ENCODE results near the gene DIDO1.

Gene DIDO1

DNA sequence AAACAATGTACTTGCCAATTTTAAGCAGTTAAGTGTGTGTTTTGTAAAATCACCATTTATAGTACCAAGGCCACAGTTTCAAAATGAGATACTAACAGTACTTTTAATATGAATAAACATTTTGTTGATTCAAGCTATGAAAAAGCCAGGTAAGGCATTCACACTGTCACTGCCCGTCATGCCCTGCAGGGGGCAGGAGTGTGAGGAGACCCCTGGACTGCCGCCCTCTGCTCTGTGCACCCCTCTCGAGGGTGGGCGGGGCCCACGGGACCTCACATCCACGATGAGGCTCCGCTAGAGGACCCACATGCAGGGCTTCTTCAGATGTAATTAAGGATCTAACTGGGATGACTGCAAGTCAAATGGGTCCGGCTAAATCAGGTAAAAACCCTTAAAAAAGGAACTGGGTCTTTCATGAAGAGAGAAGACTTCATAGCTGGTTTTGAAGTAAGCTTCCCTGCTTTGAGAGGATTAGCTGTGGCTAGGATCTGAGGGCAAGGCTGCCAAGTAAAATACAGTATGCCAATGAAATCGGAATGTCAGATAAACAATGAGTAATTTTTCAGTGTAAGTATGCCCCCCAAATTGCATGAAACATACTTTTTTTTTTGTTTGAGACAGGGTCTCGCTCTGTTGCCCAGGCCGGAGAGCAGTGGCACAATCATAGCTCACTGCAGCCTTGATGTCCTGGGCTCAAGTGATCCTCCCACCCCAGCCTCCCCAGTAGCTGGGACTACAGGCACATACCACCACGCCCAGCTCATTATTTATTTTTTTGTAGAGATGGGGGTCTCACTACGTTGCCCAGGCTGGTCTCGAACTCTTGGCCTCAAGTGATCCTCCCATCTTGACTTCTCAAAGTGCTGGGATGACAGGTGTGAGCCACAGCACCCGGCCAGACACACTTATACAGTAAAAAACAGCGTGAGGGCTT lies 18.7 kb downstream of the DIDO1 start:
- no peak for DNase-seq

DNA sequence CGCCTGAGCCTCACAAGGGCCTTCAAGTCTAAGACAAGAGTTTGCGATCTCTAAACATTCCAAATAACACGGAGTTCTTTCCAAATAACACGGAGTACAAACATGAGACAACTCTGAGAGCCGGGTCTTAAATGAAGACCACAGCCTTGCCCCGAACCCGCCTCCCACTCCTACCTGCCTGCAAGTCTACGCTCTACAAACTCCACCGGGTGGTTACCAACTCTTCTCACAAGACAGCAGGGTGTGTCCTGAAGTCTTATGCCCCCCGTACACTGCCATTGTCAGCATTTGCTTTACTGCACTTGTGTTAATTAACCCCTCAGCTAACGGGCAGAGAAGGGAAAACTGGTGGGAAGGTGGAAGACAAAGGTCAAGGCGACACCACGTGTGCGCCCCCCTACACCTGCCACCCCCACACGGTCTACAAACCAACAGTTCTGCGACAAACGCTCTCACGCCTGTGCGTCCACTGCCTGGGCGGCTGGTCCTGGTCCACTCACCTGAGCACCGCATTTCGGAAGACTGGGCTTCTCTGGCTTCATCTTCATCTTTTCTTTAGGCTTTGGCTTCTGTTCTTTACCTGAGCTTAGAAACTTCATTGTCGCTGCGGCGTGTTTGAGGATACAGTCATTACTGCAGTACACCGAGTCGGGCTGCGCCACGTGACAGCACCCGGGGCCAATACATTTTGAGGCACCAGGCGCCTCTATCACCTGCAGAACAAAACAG lies 19.5 kb downstream of the DIDO1 start:
- DNase-seq = no peak

DNA sequence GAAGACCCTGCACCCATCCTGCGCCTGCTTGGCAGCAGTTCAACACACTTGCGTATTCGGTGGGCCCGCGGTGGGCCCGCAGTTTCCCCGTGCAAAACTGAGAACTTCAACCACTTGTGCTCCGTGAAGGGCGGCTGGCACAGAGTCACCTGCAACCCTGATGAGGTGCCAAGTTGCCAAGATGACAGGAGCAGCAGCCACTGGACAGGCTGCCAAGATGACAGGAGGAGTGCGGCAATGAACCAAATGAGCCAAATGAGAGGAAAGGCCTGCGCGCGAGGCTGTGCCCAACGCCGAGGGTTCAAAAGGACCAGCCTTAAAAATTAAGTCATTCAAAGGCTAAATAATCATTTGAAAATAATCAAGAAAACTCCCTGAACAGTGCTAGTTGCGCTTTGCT lies 20.1 kb downstream of the DIDO1 start:
- no peak for DNase-seq

DNA sequence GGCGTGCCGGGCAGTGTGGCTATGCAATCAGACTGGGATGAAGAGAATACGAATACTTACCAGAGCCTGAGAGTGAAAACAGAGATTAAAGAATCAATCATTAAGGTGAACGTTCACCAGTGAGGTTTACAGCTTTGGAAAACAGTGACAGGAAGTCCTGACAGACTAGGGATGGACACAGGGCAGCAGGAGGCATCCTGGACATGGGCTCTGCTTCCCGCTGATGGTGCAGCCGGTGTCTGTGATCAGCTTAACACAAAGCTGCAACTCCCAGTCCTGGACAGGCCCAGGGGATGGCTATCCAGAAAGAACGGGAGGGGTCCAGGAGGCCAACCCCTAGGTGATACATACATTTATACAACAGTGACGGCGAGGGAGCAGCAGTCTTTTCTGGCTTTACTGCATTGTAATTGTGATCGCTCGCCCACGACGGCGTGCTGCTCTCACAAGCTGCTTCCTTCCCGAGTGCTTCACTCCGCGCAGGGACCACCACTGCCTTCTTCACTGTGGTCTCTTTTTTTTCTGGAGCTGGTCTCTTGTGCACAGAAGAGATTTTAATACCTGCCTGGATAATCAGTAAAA lies 20.7 kb downstream of the DIDO1 start:
- no peak for DNase-seq

DNA sequence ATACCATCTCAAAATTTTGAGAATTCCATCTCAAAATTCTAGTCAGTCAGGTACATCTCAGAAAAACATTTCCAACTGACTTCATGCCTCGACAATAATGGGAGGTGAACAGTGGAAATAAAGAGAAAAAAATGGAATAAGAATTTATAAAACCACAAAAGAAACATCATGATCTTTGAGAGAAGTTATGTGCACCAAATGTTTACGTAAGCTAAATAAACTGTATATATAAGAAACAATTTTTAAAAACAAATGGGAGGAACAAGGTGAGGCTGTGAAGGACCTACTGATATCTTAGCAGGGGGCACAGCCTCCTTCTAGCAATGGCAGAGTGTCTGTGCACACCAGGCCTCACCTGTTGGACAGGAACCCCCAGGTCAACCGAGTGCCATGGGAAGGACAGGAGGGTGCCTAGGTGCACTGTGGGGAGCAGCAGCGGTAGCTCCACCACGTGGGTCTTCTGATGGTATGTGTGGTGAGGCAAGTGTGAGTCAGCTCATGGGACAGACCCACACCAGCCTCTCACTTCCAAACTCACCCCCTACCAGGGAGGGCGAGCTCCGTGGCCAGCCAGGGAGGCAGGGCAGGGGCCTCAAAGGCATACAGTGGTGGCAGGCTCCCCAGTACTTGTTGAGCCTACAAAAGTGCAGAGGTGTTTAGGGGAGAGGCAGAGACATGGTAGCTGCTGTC lies 23.2 kb downstream of the DIDO1 start:
- DNase-seq = no peak

DNA sequence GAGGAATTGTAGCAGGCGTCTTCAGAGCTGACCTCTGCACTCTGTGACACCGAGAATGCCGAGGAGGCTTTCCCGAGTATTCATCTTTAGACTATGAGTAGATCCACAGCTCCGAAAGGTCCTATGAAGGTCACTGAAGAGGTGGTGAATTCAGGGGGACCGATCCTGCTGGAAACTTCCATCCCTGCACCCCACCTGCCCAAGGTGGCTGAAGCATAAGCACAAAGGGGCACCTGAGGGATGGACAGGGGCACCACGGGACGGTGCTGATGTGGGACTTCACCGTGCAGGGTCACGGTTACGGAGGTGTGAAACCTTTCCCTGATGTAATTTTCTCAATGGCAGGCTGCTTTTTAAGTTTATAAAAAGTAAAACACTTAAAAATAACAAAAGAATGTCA lies 24.4 kb downstream of the DIDO1 start:
- DNase-seq = no peak

DNA sequence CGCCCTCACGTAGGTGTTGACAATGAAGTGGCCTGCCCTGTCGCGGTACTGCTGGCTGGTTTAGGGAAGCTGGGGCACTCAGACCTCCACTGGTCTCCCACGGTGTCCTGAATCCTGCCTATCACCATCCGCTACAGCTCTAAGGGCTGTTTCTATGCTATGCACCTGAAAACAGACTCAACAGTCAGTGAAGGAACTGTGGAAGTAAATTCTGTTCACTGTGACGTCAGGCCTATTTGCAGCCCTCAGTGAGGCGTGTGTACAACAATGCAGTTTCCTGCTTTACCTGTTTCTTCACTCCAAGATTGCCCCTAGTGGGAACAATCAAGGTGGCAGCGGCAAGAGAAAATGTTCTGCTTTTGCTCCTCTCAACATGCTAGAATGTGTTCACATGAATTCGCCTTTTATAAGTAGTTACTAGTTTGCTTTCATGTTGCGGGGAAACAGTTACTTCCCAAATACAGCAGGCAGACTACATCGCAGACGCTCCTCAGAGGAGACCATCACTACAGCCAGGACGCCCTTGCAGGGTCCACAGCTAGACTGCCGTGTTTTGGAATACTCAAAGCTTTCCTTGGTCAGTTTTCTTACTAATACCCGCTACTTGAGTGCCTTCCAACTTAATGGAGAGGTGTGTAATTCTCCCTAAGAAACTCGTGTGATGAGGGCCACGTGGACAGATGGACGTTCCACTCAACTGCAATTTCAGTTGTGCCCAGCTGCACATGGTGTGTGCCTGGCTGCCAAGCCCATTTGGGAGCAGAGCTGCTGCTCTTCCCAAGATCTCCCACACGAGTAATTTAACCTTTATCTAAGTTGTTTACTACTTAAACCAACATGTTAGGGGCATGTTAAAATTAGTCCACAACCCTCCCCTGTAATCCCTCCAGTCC lies 25.4 kb downstream of the DIDO1 start:
- DNase-seq = peak; percentile 61

DNA sequence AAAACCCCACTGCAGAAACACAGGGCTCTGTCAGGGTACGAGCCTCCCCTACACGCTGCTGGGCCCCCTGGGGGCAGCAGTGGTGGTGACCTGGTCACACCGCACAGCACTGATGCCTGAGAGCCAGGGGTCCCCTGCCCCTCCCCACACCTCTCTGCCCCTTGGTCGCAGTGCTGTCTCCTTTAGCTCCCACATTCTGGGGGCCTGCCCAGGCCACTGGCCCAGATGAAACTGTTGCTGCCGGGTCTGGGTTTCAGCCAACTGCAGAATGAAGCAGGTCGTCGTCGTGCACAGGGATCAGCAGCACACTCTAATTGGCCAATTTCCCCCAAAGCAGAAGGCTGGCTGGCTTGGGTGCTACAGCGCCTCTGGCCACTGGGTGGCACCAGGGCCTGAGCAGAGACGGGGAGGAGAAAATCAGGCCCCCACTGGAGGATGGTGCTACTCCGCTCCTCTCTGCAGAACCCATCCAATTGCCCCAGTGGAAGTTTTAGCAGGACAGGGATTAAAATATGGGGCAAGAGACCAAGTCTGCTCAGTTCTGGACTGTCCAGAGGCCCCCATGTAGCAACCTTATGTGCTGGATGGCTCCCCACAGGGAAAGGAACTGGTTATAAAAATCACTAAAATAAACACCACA lies 26.1 kb downstream of the DIDO1 start:
- DNase-seq = peak; percentile 80

DNA sequence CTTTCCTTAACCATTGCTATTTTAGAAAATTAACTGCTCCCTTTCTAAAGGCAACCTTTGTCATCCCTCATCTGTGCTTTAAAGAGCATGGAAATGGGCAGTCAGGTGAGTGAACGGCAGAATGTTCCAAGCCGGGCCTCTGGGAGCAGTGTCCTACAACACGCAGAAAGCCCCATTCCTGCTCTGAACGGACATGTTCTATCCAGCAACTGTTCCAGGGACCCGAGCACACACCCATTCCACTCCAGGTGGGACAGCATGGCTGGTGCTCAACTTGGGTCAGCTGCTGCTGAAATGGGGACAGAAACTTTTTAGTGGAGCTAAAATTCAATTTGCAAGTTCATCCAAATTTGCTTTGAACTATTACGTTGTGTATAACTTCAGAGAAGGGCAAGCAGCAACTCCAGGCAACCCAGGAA lies 26.7 kb downstream of the DIDO1 start:
- DNase-seq = peak; percentile 36

DNA sequence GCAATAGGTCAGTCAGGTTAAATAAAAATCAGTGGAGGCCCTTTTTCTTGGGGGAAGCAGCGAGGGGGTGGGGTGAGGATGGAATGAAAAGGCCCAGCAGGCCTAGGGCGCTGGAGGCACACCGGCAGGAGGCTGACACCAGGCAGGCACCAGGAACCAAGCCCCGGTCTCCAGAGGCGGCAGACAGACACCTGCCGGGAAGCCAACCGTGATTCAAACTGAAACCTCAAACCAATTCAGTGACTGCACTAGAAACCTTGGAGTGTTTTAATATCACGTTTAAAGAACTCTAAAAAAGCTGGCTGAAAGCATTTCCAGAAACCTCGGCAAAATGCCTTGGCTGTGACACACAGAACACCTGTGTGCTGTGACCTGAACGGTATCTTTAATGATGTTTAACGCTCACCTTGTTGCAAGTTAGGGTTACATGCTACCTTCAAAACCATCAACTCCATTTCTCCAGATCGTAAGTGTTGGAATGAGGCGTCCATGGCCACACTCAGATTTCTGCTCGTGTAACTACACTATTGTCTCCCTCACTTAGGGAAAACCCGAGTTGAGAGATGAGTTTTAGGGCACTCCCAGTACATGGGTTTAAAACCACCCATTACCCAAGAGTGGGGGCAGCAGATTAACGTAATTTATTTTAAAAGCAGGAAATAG lies 27.2 kb downstream of the DIDO1 start:
- DNase-seq = no peak

DNA sequence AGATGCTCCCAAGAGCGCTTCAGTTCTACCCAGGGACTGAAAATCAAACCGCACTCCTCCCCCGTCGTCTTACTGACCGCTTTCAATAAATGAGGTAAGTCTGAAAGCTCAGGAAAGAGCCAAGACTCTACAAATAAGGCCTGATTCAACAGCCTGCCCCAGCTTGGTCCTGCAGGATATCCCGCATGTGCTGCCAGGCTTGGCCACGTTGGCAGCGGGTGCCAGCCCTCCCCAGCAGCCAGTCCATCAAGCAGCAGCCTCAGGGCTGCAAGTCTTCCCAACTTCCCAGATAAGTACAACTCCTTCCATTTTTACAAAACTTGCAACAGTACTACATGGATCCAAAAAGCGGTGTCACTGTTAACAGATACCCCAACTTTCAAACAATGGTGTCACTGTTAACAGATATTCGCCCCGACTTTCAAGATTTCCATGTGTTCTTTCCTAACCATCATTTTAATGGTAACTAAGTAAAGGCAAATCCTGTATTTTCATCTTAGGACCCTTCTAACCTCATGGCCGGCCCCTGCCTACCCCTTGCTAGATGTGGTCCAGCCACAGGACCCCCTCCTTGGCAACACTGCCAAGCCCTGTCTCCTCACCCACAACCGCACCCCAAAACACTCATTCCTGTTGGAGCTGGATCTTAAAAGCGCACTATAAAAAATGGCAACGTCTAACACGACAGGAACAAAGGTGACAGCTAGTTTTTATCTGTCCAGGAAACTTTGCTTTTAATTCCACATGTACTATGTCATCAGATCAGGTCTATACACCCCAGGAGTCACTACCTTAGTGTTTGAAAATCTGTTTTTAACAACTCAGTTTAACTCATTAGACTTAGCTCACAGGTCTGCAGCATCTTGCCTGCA lies 28.0 kb downstream of the DIDO1 start:
- no peak for DNase-seq

DNA sequence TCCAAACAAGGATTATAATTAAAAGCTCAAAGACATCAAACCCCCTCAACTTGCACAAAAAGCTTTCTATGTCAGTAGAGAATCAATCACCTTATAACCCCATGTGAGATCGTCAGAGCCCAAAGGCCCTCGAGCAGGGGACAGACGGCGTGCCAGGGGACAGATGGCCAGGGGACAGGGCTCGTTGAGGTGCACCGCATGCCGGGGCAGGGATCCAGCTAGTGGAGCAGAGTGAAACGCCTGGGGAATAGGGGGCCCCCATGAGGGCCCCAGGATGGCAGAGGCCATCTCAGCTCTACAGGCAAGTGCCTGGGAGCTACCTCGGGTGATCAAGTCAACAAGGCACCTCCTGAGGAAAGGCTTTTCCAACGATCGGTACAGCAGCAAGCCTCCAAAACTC lies 28.6 kb downstream of the DIDO1 start:
- no peak for DNase-seq

DNA sequence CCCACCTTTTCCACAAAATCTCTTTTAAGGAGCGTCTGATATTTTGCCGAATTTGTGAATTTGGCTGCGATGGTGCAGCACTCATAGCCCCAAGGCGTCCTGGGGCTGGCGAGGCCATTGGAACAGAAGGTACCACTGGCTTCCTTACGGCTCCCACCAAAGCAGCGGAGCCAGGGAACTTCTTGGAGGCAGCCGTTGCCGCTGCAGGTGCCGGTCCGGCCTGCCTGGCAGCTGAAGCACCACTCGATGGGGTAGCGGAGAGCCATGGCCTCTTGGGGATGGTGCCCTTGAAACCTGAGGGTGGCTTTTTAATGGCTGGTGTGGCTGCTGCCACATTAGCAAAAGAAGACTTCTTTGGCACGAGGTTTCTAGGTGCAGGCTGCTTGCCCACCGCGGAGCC lies 29.8 kb downstream of the DIDO1 start:
- DNase-seq = no peak

DNA sequence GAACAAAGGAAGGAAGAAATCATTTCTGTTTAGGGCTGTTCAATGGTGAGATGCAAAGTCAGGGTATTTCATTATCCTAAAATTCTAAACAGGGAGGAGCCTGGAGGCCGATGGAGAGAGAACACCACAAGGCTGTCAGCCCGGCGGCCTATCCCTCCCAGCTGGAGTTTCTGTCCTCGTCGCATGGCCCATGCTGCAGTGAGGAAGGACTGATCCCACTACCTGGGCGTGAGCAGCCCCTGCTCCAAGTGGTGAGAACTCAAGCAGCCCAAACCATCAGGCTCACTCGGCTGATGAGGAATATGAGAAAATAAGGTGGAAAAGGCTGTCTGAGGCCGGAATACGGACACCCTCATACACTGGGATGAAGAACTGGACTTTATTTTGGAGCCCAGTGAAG lies 30.8 kb downstream of the DIDO1 start:
- DNase-seq = no peak

DNA sequence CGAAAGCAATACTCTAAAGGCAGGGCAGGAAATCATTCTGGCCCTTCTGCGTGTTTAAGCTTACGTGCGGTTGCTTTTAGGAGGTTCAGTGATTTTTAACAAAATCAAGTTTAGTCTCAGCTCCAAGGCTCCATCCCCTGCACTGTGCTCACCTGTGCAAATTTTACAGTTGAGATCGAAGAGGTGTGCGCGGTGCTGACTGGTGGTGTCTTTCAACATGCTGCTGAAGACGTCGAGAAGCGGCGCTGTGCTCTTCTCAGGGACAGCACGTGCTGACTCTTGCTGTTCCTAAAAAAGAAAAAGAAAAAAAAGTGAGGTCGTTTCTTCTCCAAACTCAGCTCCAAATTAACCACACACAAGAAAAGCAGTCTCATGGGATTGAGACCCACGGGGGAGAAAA lies 32.0 kb downstream of the DIDO1 start:
- DNase-seq = no peak

DNA sequence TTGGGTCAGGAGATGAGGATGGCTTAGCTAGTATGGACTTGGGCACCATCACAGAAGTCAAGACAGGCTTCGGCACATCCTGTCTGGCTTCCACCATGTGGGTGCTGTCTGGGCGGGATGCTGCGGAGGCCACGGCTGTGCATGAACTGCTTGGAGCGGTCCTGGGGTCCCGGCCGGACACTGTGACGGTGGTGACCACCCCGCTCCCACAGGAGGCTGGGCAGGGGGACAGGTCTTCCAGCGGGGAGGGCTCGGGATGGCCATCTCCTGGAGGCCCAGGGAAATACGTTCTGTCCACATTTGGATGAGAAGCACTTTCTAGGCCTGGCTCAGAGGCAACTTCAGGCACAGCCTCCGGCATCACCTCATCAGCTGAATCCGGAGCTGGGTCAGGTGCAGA lies 32.6 kb downstream of the DIDO1 start:
- no peak for DNase-seq

DNA sequence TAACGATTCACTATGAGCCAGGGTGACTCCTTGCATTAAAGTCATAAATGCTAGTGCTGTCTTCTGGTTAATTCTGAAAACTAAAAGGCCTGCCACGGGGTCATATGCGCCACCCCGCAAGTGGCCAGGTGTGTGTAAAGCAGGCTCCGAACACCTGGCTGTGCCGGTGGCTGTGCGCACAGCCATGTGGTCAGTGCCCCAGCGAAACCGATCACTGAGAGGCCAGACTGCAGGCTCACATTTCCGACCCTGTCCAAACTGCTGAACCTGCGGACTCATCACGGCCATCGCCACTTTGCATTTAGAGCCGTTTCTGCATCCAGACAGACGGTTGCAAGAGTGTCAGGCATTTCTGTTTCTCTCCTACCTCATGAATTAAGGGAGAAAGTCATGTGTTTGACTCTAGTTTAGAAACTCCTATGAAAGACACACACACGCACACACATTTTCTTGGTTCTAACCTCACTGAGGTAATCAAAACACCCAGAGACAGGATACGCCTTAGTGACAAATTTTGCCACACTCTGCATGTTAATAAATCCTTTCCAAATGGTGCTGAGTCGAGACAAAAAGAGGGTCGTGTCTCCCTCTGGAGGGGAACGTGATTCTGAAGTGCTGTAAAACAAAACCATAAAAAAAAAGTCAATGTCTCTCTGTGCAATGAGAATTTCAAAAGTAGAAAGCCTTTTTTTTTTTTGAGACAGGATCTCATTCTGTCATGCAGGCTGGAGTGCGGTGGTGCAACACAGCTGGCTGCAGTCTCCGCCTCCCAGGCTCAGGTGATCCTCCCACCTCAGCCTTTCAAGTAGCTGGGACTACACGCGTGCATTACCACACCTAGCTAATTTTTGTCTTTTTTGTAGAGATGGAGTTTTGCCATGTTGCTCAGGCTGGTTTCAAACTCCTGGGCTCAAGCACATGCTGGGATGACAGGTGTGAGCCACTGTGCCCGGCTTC lies 33.7 kb downstream of the DIDO1 start:
- DNase-seq = no peak

DNA sequence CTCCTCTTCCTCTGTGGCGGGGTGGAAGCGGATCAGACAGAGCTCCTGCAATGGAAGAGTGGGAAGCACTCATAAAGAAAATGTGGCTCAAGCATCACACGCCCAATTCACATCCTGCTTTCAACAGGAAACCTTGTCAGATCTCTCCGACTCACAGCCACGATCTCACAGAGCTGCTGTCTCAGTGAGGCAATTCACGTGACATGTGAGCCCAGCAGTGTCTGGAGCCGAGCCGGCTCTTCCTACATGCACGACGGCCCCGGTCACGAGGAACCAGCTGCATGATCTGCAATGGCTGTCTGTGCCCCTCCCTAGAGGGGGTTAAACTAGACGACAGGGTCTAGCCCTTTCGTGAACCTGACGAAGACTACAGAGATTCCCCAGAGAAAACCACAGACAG lies 35.2 kb downstream of the DIDO1 start:
- no peak for DNase-seq

DNA sequence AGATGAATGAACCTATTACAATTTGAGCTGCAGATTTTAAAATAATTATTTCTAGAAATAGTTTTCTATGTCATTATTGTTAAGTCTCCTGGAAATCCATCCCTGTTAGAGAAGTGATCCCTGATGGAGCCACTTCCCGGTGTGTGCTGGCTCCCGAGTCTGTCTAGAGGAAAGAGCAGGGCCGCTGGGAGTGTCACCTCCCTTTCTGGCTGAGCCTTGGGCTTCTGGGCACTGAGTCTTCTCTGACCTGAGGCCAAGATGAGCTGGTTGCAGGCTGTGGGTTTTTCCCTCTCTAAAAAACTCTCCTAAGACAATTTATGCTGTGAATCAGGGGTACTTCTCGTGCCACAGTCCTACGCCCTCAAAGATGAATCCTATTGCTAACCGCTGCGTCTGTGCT lies 35.9 kb downstream of the DIDO1 start:
- no peak for DNase-seq

Measured in NCI-H2227 treated with DMSO at 0.1 percent for 48 hours (cell line).